Ureter (tissue), 1 donor: ENCODE results near the gene CADPS2. TPM values are rescaled to one million over a fixed set of nuclear protein-coding genes. Genes with fewer than 3 reads are reported as not detected.

ENCODE experiments used
- DNase-seq: peaks from one replicate; pipeline ENCODE4 v3.0.0-alpha.2; 2020; ENCODE audit warnings: low spot score
- total RNA-seq: library from RNA; stranded (reverse); gene quantifications from one replicate; pipeline ENCODE4 v1.2.4, GENCODE V29; 2023
- donor health status: DM: yes; HTN: yes; CAD: no.

Gene CADPS2
- total RNA-seq, 1 donor from 2014 or later, result 25.8 TPM

GRCh38 chr7:122768827-122769226 is 117.4 kb downstream of the CADPS2 start:
- DNase-seq, result no peak

DNA sequence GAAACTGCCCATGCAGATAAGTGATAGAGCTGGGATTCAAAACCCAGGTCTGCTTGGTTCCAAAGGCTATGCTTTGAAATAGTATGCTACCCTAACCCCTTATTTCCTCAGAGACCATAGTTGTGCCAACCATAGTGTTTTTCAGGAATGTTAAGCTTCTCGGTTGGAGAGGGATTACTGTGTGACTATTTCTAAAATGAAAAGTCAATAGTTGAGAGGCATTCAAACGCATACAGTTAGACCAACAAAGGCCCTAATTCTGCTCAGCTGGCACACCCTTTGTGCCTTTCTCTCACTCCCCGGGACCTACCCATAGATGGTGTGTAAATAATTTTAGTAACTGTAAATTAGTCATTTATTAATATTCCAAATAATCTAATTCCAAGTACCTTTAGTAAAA is 118.9 kb downstream of the CADPS2 start:
- no peak for DNase-seq

DNA sequence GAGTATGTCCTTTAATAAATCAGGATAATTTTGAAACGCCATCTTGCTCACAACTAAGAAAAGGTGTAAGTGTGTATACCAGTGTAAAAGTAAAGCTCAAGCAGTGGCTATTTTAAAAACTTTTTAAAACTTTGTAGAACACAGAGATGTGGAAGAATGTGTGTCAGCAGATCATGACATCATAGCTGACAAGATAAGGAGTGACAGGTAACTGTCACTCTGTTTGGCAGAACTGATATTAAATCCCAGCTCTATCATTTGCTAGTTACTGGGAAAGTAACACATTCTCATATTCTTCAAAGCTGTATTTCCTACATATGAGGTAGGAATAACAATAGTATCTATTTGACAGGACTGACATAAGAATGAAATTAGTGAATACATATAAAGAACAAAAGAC is 119.7 kb downstream of the CADPS2 start:
- no peak for DNase-seq

GRCh38 chr7:122764902-122765301 is 121.4 kb downstream of the CADPS2 start:
- DNase-seq, result no peak

- no peak for DNase-seq
These were observed 122.2 kb downstream of the CADPS2 start for GRCh38 chr7:122764020-122764419.

GRCh38 chr7:122762071-122762470 is 124.2 kb downstream of the CADPS2 start:
- DNase-seq, result no peak

DNA sequence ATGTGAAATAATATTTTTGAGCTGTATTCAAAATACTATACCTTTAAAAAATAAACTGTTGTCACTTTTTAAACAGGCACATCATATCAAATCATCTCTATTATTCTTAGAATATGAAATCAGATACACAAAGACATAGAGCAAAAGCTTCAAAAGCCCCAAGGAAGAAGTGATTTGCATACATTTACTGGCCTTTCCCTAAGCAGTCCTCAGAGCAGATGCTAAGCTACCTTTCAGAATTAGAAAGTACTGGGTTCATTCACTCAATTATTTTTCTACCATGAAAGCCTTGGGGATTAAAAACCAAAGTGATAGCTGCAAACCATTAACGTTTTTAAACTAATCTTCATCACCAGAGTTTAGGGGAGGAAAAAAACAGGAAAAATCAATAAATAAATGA is 127.8 kb downstream of the CADPS2 start:
- no peak for DNase-seq

DNA sequence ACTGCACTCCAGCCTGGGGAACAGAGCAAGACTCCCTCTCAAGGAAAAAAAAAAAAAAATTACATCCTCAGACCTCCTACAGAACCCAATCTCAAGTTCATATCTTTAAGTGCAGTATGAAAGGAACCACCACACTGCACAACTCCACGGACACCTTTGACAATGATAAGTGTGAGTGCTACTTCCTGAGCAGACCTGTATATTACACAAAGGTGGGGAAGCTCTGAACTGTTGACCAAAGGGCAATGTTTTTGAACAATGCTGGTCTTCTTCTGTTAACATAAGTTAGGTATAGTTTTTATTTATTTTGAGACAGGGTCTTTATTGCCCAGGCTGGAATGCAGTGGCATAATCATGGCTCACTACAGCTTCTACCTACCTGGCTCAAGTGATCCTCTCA is 129.4 kb downstream of the CADPS2 start:
- DNase-seq, result no peak

GRCh38 chr7:122755696-122756095 is 130.6 kb downstream of the CADPS2 start:
- DNase-seq, result no peak

GRCh38 chr7:122752583-122752982 is 133.7 kb downstream of the CADPS2 start:
- DNase-seq, result no peak

- no peak for DNase-seq
These were observed 135.9 kb downstream of the CADPS2 start for GRCh38 chr7:122750389-122750788.

- DNase-seq, result no peak
These were observed 138.1 kb downstream of the CADPS2 start for GRCh38 chr7:122748195-122748594.

DNA sequence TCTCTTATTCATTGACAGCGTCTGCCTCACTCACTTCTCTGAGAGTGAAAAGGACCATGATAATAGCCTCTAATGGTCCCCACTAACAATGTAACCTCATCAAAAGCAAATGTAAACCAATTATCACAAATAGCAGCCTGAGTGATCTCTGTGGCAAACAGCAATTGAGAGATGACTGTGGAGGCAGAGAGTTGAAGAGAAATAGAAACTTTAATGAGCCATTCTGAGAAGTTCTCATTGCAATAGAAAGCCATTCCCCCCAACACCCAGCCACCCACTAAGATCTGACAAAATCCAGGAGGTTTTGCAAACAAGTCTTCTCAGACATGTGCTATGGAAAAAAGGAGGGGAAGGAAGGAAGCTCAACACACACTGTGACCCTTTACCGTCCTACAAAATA is 139.3 kb downstream of the CADPS2 start:
- DNase-seq, result no peak

GRCh38 chr7:122743211-122743610 is 143.0 kb downstream of the CADPS2 start:
- no peak for DNase-seq

- DNase-seq, result no peak
These were observed 147.3 kb downstream of the CADPS2 start for GRCh38 chr7:122738947-122739346.

DNA sequence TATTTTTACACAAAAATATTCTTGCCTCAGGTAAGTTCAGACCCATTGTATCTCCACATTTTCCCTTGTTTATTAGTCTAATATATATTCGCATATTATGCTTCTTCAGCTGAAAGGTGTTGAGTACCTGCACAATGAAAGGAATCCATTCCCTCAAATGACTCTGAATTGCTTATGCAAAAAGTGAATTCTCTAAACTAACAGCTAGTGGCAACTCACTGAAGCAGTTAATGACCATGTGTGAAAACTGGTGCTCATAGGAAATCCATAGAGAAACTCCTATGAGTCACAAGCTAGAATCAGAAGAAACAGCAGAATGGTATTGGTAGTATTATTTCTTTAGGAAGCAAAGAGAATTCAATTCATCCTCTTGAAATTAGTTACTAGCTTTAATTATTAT is 150.1 kb downstream of the CADPS2 start:
- no peak for DNase-seq

- DNase-seq, result no peak
These were observed 158.5 kb downstream of the CADPS2 start for GRCh38 chr7:122727759-122728158.

- DNase-seq, result no peak
These were observed 158.9 kb downstream of the CADPS2 start for GRCh38 chr7:122727354-122727753.

DNA sequence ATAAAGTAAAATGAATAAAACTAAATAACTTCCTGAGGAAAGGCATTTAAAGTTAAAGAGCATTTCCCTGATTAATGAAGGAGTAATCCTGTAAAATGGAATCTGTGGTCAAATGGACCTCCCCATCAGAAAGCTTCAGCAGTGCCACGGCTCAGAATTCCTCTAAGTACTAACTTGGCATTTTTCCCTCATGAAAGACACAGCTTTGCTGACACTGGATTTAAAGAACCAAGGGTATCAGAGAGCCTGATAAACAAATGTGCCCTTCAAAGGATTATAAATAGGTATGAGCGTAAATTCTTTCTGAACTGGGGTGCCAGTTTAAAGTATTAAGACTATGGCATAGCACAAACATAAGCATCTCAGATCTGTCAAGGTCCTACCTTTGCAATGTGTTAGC is 159.4 kb downstream of the CADPS2 start:
- DNase-seq, result no peak

DNA sequence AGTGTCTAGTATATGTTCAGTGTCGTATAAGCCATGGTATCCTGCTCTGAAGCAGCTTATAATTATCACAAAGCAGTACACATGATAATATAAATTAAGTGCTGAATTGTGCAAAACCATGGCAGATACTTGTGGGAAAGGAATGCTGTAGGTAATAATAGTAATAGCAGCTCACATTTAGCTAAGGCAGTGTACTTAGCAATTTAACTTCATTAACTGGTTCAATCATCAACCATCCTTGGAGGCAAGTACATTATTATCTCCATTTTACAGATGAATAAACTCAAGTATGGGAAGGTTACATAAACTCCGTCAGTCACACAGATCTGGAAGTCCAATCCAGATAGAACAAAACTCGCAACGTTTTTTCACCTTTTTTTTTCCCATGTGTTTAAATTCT is 161.9 kb downstream of the CADPS2 start:
- no peak for DNase-seq

DNA sequence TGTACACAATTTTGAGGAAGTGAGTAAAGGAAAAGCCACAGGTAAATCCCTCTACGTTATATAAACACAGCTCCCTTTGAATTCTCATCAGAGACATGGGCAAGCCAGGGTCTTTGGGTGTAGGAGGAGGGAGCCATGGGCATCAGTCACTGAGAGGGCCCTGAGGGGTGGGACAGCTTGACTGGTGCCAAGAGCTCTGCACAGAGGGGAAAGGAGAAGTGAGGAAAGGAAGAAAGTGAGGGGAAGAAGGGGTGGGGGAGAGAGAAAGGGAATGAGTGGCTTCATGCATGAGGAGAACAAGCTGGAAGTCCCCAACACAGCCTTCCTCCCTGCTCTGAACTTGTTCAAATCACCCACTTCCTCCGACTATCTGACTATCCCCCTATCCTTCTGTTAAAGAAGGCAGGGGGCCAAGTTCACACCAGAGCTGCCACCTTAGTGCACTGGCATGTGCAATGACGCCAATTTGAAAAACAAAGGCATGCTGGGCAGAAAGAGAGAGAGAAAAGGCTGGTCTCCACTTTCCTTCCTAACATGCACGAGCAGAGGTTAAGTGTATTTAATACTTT is 167.2 kb downstream of the CADPS2 start:
- DNase-seq, result no peak

DNA sequence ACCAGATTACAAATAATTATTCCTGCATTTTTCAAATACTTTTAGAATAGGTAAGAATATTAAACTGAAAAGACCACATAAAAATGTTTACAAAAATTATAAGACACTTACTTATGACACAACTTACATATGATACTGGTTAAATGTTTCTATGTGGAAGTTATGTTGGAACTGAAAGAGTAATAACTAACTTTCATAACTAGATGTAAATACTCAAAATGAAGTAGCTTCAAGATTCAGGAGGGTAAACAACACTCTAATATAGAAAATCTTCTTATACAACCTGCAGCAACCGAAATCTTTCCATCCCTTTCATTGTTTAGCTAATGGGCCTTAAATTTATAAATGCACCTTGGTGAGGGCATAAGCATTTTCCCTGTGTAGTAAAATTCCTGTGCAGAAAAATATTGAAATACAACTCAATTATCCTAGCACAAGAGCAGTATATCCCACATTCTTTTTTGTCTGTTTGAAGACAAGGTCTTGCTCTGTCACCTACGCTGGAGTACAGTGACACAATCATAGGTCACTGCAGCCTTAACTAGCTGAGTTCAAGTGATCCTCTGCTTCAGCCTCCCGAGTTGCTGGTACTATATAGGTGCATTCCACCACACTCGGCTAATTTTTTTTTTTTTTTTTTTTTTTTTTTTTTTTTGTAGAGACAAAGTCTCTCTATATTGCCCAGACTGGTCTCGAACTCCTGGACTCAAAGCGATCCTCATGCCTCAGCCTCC is 168.7 kb downstream of the CADPS2 start:
- no peak for DNase-seq

DNA sequence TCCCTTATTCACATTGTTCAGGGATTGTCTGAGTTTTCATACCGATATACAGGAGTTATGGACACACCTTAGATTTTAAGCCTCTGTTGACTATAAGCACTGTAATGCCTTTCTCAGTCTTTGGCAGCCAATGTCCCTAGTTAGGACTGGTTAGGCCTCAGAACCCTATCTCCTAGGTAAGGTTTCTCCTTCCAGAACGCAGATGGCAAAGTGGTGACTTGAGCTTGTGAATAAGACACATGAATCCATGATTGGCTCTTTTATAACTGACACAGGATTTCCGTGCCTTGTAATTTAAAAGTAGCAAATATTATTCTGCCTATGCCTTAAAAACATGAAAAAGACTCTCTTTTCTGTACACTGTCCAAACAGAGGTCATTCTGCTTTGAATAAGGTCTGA is 171.1 kb downstream of the CADPS2 start:
- no peak for DNase-seq

DNA sequence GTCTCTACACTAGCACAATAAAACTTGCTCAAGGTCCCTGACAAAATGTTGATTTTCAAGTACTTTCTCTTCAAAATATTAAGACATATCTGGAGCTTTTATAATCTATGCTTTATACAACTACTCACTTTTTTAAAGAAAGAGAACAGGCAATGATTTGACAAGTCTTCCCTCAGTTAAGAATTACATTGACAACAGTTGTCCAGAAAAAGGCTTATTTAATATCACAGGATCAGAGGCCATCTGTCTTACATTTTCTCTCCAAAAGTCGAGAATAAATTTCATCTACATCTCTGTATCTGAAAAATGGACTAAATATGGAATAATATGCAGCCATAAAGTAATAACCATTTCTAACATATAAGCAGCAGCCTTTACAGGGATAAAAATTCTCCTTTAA is 175.3 kb downstream of the CADPS2 start:
- no peak for DNase-seq
